HG03432 (cell line): ENCODE data around the gene BPIFB6.
"Not testable (repeated sequence)": the region's sequence is repeated elsewhere in the genome, so short reads cannot be mapped to it uniquely, and the experiment has no call there.

Experiments used
- ATAC-seq: cut with Tn5 transposase; IDR thresholded peaks from one replicate; pipeline ENCODE4 v1.9.1; 2021; ENCODE audit warnings: mild to moderate bottlenecking, moderate library complexity; ENCODE audit not compliant: unreplicated experiment

BPIFB6 gene

GRCh38 chr20:33027769-33028751 lies 3.4 kb upstream of the BPIFB6 start:
- no peak for ATAC-seq

- ATAC-seq = no peak
Observed at GRCh38 chr20:33028875-33029274, 2.6 kb upstream of the BPIFB6 start.

- ATAC-seq = no peak
Observed at GRCh38 chr20:33030076-33030475, 1.4 kb upstream of the BPIFB6 start.

GRCh38 chr20:33030569-33030968 lies 879 bp upstream of the BPIFB6 start:
- ATAC-seq = no peak

GRCh38 chr20:33032555-33032954 lies 1.1 kb downstream of the BPIFB6 start:
- ATAC-seq = no peak

- no peak for ATAC-seq
Observed at GRCh38 chr20:33033381-33033780, 1.9 kb downstream of the BPIFB6 start.

- no peak for ATAC-seq
Observed at GRCh38 chr20:33034115-33034514, 2.7 kb downstream of the BPIFB6 start.

GRCh38 chr20:33034901-33035492 lies 3.5 kb downstream of the BPIFB6 start:
- no peak for ATAC-seq

- ATAC-seq = no peak
Observed at GRCh38 chr20:33037456-33037855, 6.0 kb downstream of the BPIFB6 start.

- no peak for ATAC-seq
Observed at GRCh38 chr20:33038243-33038642, 6.8 kb downstream of the BPIFB6 start.

- no peak for ATAC-seq
Observed at GRCh38 chr20:33042430-33042829, 11.0 kb downstream of the BPIFB6 start.

- ATAC-seq = no peak
Observed at GRCh38 chr20:33042983-33043730, 11.7 kb downstream of the BPIFB6 start.

GRCh38 chr20:33043731-33044181 lies 12.3 kb downstream of the BPIFB6 start:
- no peak for ATAC-seq

GRCh38 chr20:33045129-33045721 lies 13.8 kb downstream of the BPIFB6 start:
- not testable (repeated sequence) for ATAC-seq

- no peak for ATAC-seq
Observed at GRCh38 chr20:33046412-33046811, 15.0 kb downstream of the BPIFB6 start.

GRCh38 chr20:33051333-33051732 lies 19.9 kb downstream of the BPIFB6 start:
- ATAC-seq = no peak

GRCh38 chr20:33053291-33054106 lies 22.1 kb downstream of the BPIFB6 start, which contains the start of gene BPIFB3:
Gene BPIFB3 (plus strand): TSS chr20:33053903. CDS start chr20:33055436, 1,533 bp downstream.
- no peak for ATAC-seq

GRCh38 chr20:33054381-33054780 lies 22.9 kb downstream of the BPIFB6 start:
- no peak for ATAC-seq

- no peak for ATAC-seq
Observed at GRCh38 chr20:33054791-33055190, 23.3 kb downstream of the BPIFB6 start.

- no peak for ATAC-seq
Observed at GRCh38 chr20:33059136-33059535, 27.7 kb downstream of the BPIFB6 start.
